Left renal pelvis (tissue), 4 donors: ENCODE data around the gene KIRREL1. TPM values are rescaled to one million over a fixed set of nuclear protein-coding genes. Genes with fewer than 3 reads are reported as not detected.

Experiments
- DNase-seq, 4 donors: peaks; one replicate each; pipeline ENCODE4 v3.0.0-alpha.2; 2013; ENCODE audit warnings: low read depth in 4 of 4, low spot score in 3 of 4
- polyA plus RNA-seq, 4 donors: library from polyadenylated mRNA; unstranded; fragments of 120-200 nt; gene quantifications; one replicate each; pipeline ENCODE4 v1.2.1, GENCODE V29; 2013; ENCODE audit not compliant: insufficient read length in 4 of 4

The KIRREL1 gene
- polyA plus RNA-seq, 4 donors = 144 to 175 (median 169) TPM

- no peak for DNase-seq
These were observed 21.7 kb upstream of the KIRREL1 start for GRCh38 chr1:157971769-157972168.

DNA sequence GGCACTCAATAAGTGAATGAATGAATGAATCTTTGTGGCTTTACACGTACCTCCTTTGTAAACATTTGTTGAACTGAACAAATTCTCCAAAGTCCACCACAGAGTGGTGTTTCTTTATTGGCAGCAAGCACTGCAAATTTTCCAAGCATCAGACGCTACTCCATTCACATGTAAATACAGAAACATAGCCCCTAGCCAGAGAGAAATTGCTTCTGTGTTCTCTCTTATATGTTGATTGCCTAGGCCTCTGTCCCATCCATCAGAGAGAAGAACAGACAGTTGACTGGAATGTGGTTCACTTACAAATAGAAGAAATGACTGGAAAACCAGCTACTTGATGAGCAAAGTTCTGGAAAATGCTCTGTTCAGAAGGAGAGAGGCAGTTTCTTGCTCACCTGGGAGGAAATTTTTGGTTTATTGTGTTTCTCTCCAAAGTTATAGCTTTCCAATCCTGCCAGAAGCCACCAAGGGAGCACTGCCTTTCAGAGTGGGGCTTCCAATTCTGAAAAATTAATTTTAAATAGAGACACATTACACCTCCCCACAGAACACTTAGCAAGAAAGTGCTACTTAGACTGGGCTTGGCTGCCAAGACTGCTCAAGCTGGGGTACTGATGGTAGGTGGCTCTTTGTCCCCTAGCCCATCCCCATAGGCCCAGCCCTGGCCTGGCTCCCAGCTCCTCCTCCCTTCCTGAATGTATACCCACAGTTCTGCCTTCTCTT is 18.1 kb upstream of the KIRREL1 start:
- no peak for DNase-seq

GRCh38 chr1:157976888-157977287 is 16.6 kb upstream of the KIRREL1 start:
- no peak for DNase-seq

GRCh38 chr1:157978586-157979403 is 14.7 kb upstream of the KIRREL1 start:
- DNase-seq = no peak

DNA sequence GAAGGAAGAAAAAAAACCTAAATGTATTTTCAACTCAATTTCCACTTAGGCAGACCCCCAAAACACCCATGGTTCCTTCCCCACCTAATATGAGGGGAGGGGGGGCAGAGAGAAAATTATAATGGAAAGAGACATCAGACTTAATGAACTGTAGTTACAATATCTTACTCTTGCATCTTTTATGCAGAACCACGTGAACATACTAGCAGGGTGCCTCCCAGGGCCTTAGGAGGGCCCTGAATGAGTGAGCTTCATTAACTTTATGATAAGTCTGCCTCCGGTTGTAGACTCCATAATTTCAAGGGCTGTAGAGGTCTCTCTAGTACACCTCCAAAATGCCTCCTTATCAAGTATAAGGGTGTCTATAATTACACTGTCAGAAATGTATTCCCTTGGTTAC is 11.3 kb upstream of the KIRREL1 start:
- DNase-seq = no peak

- no peak for DNase-seq
These were observed 9.7 kb upstream of the KIRREL1 start for GRCh38 chr1:157983787-157984186.

DNA sequence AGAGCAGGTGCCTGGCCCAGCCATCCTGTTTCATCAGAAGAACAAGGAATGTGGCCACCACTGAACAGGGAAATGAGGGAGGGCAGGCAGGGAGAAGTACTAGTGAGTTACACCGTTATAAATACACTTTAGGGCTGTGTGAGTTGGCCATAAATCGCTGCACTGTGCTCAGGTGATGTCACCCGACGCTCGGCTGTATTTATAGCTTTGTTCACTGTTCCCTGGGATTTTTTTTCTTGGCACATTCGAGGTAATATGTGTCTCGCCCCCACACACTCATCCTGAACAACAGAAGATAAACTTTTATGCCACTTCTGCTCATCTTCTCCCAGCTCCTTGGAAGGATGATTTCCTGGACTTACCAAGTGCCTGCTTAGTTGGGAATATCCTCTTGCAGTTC is 9.0 kb upstream of the KIRREL1 start:
- DNase-seq = no peak

DNA sequence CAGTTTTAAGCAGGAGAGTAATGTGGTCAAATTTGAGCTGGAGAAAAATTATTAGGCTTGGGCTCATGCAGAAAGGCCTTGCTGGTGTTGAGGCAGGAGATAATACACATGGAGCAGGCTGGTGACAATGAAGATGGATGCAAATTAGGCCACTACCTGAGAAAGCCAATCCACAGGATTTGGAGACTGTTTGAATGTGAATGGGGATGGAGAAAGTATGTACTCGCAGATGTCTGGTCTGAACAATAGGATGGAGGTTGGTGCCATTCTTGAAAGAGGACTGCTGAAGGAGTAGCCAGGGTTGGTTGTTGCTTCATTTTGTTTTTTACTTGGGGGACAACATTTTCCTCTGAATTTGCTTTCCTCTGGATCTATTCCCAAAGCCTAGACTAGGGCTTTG is 8.0 kb upstream of the KIRREL1 start:
- no peak for DNase-seq

DNA sequence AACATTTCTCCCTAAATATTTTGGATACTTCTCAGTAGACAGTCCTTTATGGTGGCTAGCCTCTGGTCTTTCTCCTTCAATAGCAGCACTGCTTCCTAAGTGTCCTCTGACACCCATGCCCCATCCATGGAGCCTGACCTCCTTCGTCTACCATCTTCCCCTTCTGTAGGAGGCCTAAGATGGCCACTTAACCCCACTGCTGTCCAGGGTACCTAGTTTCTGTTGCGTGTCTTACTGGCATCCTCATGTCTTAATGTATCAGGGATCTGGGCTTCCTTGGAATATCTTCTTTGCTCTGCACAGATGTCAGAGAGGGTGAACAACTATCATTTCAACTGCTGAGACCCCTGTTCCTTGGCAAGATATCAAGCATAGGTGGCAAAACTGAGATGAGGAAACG is 5.4 kb upstream of the KIRREL1 start:
- no peak for DNase-seq

DNA sequence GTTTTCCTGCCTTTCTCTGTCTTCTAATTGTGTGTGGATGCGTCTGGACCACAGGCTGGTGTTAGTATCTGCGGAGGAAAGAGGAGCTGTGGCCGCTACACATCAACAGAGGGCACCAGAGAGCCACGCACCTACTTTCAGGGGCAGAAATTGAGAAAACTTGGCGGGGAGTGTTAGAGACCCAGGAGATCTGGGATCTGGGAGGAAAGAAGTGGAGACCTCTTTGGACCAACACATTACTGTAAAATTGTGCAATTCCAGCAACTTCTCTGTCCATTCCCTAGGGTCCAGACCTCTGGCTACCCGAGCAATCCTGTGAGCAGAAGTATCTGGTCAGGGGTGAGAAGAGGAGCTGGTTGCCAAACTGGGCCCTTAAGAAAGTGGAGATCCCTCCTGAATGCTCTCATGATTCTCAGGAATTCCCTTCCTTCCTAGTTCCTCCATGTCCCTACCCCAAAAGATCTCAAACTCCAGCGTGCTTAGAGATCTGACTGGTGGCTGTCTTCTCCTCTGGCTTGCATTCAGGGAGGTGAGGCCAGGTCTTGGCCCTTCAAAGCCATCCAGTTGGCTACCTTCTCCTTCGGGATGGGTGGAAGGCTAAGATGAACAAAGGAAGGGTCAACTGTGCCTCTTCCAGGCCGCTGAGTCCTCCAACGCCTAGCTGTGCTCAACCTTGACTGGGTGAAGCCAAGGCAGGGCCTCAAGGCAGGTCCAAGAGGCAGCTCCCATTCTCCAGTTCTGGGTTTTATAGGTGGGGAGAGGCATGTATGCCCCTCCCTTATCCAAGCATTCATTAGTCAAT is 1.2 kb upstream of the KIRREL1 start:
- DNase-seq = no peak

DNA sequence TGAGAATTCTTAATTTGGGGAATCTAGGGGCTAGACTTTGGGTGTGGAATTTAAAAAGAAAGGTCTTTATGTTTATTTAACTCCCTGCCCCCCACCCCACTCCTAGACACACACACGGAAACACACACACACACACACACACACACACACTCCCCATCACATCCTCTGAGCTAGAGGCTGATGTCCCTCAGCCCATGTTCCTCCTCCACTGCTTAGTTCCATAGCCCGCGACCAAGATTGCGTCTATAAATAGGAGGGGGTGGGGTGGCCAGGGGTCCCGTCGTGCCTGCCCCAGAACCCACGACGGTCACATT is 655 bp upstream of the KIRREL1 start:
- no peak for DNase-seq

DNA sequence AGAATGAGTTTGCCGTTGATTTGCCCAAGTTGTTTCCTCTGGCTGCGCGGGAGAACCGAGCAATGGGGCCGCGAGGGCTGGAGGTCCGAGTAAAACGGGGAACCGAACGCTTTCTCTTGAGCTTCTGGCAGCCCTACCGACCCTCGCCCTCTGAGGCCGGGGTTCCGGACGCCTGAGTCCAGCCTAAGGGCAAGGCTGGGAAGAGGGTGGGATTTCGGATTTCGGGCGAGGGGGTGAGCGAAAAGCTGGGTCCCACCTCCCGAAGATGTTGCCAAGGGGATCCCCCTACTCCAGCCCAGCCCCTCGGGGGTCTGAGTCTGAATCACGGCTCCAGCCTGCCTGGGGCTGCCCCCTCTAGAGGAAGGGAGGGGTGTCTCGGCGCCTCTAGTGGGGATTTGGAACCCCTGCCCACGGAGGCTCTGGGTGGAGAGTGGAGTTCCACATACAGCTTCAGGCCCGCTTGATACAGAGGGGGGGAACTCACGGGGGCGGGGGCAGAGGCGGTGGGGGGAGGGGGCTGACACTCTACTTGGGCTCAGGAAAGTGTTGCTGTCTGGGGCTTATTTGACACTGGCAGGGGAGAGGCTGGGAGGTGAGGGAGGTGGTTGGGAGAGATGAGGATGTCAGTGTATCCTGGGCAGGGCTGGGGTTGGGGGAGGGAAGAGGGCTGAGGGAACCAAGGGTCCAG is 617 bp downstream of the KIRREL1 start:
- DNase-seq = no peak

DNA sequence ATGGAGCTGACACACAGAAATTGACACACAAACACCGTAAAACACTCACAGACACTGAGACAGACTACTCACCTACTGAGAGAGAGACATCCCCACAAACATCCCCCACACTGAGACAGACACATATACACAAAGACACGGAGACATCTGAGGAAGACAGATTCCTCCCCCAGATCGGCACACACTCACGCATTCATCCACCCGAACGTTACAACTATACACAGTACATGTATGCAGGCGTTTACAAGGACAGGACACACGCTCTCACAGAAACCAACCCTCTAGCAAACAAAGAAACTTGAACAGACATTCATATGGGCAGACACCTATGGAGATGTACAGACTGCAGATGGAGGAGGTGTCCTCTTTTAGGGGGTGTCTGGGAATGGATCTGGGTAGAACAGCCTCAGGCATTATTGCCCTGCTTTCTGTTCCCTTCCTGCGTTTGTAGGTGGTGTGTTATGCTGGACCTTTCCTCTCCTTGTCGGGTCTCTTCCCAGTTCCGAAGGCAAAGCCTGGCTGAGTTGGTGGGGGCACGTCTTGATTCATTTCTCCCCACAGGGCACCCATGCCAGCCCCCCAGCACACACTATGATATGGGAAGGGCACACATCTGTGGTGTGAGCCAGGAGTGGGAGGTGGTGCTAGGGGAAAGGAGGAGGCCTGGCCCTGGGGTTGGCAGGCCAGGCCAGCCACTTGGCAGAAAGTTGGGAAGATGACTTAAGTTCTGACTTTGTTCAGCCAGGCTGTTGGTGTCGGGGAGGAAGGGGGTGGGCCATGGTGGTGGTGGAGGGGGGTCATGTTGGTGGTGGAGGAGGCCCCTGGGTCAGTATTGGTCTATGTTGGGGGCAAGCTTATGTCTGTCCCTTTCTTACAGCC is 1.5 kb downstream of the KIRREL1 start:
- DNase-seq = no peak

- DNase-seq = no peak
These were observed 2.2 kb downstream of the KIRREL1 start for GRCh38 chr1:157995583-157996169.

DNA sequence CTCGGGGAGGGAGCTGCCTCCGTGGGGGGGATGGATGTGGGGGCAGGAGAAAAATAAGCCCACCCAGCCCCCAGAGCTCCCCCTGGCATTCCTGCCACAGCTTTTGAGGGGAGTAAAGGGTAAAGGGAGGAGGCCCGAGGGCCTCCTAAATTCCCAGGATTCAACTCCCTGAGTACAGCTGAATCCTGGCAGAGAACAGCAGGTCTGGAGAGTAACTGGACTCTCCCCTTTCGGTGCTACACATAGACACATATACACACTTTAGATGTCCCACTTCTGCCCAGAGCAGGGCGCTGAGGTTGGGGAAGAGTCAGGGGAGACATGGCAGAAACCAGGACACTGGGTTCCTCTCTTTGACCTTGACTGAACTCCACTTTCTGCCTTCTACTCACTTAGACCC is 3.0 kb downstream of the KIRREL1 start:
- no peak for DNase-seq

DNA sequence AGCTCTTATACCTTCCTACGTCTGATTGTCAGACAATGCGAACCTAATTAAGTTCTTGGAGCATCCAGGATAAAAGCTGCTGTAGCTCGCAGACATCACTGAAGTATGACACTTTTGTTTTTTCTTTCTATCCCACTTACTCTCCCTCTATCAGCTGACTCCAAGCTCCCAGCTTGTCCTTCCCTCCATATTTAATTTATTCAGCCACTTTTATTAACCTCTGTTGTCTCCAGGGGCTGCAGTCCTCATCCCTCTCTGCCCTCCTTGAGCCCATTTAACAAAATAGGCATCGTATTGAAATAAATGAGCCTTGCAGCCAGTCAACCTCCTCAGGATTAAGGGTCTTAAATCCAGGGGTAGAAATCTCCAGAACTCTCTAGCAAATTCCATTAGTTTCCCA is 7.1 kb downstream of the KIRREL1 start:
- DNase-seq = no peak

GRCh38 chr1:158002022-158002630 is 8.7 kb downstream of the KIRREL1 start:
- DNase-seq = no peak

DNA sequence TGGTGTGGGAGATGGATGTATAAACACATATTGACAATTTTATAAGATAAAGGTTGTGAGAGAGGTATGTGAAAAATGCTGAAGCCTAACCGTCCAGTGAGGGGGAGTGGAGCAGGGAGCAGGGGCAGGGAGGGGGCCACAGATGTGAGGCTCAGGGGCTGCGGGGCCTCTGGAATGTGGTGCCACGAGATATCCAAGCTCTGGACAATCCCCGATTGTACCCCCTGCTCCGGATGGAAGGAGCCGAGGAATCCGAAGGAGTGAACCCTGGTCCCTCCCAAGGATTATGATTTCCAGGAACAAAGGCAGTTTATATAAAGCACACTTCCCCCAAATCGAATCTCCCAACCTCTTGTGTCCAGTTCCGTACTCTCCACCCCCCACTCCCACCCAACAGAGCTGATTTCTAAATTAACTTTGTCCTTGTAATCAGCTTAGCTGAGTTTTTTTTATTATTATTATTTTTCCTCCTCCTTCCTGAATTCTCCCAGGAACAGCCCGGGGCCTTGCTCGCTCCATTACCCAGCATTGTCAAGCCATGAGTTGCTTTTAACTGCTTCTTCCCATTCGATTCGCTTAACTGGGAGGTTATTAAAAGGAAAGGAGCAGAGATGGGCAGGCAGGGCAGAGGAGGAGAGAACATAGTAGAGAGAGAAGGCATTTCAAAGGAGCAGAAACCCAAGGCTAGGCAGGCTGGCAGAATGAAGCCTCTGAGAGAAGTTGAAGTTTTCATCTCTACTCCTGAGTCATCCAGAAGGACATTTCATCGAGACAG is 9.4 kb downstream of the KIRREL1 start:
- peak in 1 of 4 donors; percentile 79 for DNase-seq
